ENCODE measurements around the gene C1orf50. TPM values are rescaled to one million over a fixed set of nuclear protein-coding genes. Genes with fewer than 3 reads are reported as not detected.
"Not testable (repeated sequence)": the region's sequence is repeated elsewhere in the genome, so short reads cannot be mapped to it uniquely, and the experiment has no call there.

Gene C1orf50
- total RNA-seq, 1 donor from 2014 or later, result 3.8 TPM

DNA sequence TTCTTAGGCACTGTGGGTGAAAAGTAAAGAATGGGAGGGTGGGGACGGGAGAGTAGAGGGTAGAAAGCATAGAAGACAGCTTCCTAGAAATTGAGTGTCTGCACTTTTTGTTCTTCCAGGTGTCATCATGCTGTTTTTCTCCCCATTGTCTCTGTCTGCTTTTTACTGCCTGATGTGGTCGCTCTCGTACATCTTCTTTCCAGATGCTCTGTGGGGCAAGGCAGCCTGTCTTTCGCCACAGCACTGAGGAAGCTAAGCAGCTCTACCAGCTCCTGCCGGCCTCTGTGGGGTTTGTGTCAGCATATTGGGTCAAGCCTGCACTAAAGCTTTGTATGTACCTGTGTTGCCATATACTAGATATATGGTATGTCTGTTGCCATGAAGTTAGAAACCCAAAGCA, 30.9 kb downstream of the C1orf50 start:
- DNase-seq (ENCODE audit: low read depth in 2 of 2), result no peak

DNA sequence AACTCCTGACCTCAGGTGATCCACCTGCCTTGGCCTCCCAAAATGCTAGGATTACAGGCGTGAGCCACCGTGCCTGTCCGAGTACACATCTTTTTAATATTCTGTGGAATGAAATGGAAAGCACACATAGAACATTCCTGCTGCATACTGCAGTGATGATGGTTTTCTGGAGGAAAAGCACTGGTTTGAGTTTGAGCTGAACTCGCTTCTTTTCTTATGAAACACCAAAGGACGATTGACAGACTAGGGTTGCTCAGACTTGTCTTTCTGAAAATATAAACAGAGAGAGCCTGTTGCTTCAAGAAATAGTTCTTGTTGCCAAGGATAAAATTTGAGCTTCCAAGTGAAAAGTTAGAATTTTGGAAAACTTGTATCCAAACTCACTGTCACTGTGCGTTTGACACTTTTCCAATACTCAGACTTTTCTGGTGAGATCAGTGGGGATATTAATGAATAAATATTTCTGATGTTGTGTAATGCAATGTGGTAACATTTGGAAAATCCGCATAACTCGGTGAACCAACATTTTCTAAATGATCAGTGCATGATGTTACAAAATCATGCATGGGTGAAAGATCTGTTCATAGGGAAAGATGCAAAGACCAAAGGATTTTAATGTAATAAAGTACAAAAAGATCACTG, 34.9 kb downstream of the C1orf50 start:
- no peak for DNase-seq (ENCODE audit: low read depth in 2 of 2)

DNA sequence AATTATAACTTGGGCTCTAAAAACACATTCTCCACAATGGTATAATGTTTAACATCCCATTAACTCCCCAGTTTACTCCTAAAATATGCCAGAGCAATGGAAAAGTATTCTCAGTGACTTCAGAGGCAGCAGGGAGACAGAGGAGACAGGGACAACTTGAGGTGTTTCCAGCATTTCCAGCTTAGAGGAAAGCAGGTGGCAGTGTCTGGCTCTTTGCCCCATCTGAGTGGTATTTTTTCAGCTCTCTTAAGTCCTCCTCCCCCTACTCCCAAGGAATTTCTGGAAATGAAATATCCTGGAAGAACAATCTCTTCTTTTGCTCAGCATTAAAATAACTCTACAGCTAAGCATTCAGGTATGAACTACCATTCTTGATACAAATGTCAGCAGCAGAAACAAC, 39.1 kb downstream of the C1orf50 start:
- DNase-seq (ENCODE audit: low read depth in 2 of 2), result no peak

DNA sequence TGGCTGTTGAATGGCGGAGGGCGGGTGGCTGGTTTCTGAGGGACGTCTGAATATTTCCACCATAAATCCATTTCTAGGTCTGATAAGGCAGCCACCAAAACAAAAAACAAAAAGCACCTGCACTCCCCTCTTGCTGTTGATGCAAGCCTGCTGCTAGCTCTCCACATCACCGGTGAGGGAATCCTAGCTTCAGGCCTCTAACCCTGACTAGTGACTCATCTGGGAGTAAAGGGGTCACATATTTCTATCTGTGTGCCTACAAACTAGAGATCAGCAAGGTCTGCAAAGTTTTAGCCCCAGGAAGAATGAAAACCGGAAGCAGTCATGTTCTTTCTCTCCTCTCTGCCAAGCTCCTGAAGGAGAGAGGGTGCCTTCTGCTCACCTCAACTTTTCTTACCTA, 39.5 kb downstream of the C1orf50 start:
- DNase-seq (ENCODE audit: low read depth in 2 of 2), result no peak

DNA sequence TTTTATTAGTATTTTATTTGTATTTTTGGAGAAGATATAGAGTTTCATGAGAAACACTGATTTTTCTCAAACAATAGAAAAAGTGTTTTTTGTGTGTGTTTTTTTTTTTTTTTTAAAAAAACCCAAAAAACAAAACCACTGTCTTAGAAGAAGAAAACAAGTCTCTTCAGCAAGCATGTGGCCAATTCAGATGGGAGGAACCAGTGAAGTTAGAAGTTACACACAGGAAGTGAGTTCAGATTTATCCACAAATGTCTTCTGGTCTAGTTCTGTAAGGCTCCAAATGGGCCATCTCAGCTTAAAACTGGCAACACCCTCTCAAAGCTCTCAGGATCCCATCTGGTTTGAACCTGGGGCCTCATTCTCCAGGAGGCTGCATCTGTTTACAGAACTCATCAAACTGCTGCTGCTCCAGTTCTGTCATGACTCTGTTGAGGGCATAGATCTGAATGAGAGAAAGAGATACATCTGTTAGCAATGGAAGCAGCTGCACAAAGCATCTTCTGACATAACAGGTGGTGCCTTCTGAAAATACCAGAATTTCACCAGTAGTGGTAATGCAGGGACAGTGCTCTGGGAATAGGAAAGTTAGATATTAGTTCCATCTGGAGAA, 40.1 kb downstream of the C1orf50 start:
- DNase-seq (ENCODE audit: low read depth in 2 of 2), result no peak

DNA sequence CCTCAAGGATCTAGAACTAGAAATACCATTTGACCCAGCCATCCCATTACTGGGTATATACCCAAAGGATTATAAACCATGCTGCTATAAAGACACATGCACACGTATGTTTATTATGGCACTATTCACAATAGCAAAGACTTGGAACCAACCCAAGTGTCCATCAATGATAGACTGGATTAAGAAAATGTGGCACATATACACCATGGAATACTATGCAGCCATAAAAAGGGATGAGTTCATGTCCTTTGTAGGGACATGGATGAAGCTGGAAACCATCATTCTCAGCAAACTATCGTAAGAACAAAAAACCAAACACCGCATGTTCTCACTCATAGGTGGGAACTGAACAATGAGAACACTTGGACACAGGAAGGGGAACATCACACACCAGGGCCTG, 47.8 kb downstream of the C1orf50 start:
- DNase-seq (ENCODE audit: low read depth in 2 of 2), result not testable (repeated sequence)

DNA sequence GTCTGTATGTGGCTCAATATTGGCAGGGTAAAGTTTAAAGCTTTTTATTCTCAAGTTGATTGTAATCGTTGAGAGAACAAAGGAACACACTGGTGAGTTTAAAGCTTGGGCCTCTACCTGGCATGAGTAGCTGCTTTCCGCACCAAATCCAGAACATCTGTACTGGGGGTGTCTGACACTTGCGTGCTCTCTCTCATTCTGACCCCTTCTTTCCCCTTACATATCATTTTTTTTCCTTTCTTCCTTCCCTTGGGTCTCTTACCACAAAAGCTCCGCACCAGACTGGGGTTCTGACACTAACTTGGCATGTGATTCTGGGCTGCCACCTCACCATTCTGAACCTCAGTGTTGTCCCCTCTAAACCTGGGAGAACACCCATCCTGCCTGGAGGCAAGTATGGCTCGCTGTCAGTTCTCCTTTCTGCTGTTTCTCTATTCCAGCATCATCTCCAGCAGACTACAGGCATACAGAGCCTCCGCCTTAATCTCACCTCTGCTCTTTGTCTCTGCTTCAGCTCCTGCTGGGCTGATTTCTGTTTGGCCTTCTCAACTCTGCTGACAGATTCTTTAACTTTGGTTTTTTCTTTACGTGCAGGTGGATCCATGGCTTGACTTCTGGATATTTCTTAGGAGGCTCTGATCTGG, 49.0 kb downstream of the C1orf50 start:
- DNase-seq (ENCODE audit: low read depth in 2 of 2), result peak; percentile 11 to 22

DNA sequence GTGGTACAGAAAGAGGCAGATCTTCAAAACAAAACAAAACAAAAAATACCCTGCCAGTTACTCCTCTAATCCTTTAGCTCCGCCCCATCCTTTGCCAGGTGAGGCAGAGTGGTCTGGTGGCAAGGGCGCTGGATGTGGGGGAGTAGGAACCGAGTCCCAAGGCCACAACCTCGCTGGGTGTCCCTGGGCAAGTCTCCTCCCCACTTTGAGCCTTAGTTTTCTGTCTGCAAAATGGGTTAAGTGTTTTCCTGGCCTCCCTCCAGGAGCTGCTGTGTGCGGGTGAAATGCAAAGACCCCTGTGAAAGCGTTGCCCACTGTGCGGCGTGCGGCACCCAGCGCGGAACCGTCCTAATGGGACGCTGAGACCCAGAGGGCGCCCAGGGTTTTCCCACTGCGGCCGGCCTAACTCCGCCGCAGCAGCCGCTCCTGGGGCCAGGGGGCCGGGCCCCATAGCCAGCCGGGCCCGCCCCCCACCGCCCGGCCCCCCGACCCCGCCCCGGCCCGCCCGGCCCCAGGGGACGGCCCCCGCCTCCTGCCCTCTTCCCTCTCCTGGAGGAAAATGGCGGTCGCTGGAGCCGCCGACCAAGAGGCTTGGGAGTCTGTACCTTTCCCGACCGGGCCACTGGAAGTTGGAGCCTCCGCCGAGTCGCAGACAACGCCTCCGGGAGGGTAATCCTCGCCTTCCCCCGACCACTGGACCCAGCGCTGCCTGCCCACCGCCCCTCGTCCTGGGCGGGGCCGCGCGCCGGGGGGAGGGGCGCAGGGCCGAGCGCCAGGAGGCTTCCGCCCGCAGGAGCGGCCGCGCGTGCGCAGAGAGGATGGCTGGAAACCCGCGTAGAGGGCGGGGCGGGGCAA, 49.8 kb downstream of the C1orf50 start, which contains the start of the genes ERMAP and SVBP:
ERMAP (plus strand) TSS at position 538 of the 855 bp plus-strand sequence. CDS start 13,327 bp downstream, outside the sequence.
SVBP (minus strand) TSS at position 813 of the 855 bp plus-strand sequence. CDS start 853 bp downstream, outside the sequence.
- peak; percentile 89 to 93 for DNase-seq (ENCODE audit: low read depth in 2 of 2)

DNA sequence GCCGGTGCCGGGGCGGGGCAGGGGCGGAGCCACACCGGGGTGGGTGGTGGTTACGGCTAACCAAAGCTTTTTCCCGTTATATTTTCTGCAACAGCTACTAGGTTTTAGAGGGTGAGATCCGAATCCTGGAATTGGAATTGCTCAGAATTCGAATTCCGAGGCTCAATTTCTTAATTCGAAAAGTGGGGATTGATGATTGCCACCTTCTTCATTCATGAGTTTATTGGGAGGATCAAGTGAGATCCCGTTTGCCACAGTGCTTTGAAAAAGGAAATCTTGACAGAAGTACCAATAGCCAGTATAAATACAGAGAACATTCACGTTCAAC, 50.4 kb downstream of the C1orf50 start:
- no peak for DNase-seq (ENCODE audit: low read depth in 2 of 2)

DNA sequence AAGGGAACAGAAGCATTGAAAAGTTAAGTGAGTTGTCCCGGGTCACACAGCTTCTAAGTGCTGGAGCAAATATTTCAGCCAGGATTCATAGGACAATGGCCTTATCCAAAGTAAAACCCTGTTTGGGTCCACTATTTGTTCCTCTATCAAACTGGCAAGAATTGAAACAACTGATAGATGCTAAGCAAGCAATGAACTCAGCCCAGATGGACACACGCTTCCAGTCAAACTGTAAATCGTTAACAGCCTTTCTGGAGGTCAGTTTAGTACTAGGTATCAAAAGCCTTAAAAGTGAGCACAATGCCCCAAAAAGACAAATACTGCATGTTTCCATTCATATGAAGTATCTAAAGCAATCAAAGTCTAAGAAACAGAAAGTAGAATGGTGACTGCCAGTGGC, 50.9 kb downstream of the C1orf50 start:
- no peak for DNase-seq (ENCODE audit: low read depth in 2 of 2)

DNA sequence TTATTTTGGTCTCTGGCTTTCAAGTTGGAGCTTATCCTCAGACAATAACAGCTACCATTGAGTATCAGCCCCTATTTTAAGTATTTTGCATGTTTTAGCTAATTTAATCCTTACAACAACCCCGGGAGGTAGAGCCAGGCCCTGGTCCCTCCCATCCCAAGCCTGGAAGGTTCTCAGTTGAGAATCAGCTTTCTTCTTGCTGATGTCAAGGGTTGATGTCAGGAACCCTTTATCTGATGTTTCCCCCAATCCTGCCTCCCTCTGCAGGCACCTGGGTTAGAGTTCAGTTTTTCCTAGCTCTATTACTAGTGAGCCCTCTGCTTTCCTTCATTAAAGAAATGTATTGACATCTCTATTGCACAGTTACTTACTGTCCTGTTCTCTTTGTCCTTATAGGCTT, 53.8 kb downstream of the C1orf50 start:
- DNase-seq (ENCODE audit: low read depth in 2 of 2), result no peak

DNA sequence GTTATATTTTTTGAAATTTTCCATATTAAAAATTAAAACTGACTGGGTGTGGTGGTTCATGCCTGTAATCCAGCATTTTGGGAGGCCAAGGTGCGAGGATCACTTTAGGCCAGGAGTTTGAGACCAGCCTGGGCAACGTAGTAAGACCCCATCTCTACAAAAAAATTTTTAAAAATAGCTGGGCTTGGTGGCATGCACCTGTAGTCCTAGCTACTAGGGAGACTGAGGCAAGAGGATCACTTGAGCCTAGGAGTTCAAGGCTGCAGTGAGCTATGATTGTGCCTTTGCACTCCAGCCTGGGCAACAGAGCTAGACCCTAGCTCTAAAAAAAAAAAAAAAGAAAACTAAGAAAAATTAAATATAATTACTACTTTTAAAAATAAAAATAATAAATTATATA, 54.6 kb downstream of the C1orf50 start:
- no peak for DNase-seq (ENCODE audit: low read depth in 2 of 2)

DNA sequence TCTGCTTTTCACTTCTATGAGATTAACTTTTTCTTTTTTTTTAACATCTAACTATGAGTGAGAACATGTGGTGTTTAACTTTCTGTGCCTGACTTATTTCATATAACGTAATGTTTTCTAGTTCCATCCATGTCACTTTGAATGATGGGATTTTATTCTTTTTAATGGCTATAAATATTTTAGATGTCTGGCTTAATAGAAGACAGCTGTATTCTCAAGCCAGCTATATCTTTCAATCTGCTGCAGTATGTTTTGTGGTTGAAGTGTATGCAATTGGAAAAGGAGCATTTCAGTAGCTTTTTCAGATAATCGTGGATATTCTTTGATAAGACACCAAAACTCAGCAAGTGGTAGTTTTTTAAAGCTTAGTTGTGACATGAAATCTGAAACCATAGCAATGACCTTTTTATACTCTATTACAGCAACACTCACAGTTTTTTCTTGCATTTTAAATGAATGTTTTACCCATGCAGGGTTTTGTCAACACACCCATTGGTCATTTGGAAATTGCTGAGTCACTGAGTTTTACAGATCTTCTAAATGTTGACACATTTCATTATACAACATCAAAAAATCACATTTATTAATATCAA, 55.8 kb downstream of the C1orf50 start:
- DNase-seq (ENCODE audit: low read depth in 2 of 2), result peak in 1 of 2 donors; percentile 8

DNA sequence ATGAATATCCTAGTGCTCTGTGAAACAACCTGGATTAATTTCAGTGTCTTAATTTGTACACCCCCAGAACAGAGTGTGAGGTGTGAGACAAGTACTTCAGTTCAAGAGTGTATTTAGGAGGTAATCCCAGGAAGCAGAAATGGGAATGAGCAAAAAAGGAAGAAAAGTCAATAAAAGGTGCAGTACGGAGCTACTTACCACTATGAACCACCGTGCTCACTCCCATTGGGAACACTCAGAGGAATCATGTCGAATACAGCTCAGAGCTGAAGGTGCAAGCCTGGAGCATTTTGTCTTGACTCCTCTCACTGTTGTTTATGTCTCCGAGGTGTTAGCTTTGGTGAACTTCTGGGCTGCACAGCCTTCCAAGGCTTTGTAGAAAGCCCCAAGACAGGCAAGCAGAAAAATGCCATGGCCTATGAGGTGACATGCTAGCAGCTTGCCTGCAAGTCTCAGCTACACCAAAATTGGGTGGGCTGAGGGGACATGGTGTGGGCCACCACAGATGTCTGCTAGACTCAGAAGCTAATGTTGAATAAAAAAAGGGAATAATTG, 57.5 kb downstream of the C1orf50 start:
- no peak for DNase-seq (ENCODE audit: low read depth in 2 of 2)

DNA sequence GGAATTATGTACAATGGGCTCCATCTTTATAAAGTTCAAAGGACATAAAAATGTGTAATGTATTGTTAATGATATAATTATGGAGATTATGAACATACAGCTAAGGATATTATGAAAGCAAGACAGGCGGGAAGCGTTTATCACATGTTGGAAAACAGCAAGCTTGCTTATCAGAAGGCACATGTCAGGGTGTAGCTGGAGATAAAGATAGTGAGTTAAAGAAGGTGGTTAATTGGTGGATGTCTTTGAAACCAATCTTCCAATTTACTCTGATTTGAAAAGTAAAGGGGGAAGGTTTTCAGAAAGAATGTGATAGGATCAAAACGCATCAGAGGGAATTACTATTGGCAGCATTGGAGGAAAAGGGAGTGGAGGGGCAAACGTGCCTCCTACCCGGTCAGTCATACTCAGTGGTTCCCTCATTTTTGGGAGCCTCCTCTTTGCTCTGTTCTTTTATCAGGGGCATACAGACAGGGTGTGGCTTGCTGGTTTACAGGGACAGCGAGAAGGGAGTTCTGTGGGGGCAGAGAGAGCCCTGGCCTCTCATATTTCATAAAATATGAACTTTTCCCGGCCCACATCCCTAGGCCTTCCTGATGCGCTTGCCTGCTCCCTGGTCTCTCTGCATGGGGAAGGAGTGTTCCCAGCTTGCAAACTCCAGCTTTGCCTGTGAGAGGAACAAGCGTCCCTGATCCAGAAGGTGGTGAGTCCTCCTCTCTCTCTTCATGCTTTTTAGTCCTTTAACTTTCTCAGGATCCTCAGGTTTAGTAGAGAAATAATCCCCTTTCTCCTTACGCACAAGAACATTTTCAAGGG, 58.2 kb downstream of the C1orf50 start:
- no peak for DNase-seq (ENCODE audit: low read depth in 2 of 2)

Other genes starting within 250 kb of the C1orf50 start
- gene PPIH, start 108.8 kb upstream of the C1orf50 start, total RNA-seq, result 12.3 and 22.4 TPM in 2 replicates
- 453 and 456 TPM in 2 replicates for gene YBX1, start 84.8 kb upstream of the C1orf50 start, total RNA-seq
- gene CLDN19, start 27.0 kb upstream of the C1orf50 start, total RNA-seq, result not detected in 2 replicates
- 68.0 and 69.8 TPM in 2 replicates for gene P3H1, start 221 bp upstream of the C1orf50 start, total RNA-seq
- not detected in 2 replicates for gene TMEM269, start 17.7 kb downstream of the C1orf50 start, total RNA-seq
- gene ERMAP, start 49.9 kb downstream of the C1orf50 start, total RNA-seq, result 6.1 and 7.1 TPM in 2 replicates
- gene SVBP, start 50.1 kb downstream of the C1orf50 start, total RNA-seq, result 18.7 and 20.0 TPM in 2 replicates
- gene ZNF691, start 79.4 kb downstream of the C1orf50 start, total RNA-seq, result 4.6 and 8.1 TPM in 2 replicates
- 11.6 and 32.7 TPM in 2 replicates for gene SLC2A1, start 191.6 kb downstream of the C1orf50 start, total RNA-seq